GM12878 (cell line): ENCODE results near the gene ARHGAP45. TPM values are rescaled to one million over a fixed set of nuclear protein-coding genes. Genes with fewer than 3 reads are reported as not detected.

Experiments used
- ATAC-seq: fragments of 200-7000 bp; cut with Tn5 transposase; 3 replicates; pipeline ENCODE4 v1.9.1; 2020; ENCODE audit warnings: mild to moderate bottlenecking, moderate library complexity
- BruUV-seq: library from RNA; stranded (reverse); fragments of 400-500 nt; replicated peaks from 2 replicates; lab custom pipeline; 2021; lab: Mats Ljungman, UMichigan
- CTCF ChIA-PET: fragments of 300-600 bp; sonication (Branson Sonifier 250); formaldehyde crosslinking; extraction: SDS; loops from one replicate; lab custom pipeline; 2021; ENCODE audit warnings: inconsistent platforms; lab: Yijun Ruan, JAX
- POLR2A ChIA-PET: fragments of 350-600 bp; formaldehyde crosslinking; extraction: SDS; loops from one replicate; lab custom pipeline; 2021; ENCODE audit warnings: inconsistent platforms; lab: Charles Lee
- RAD21 ChIA-PET: fragments of 300-600 bp; sonication (Branson Sonifier 250); formaldehyde crosslinking; loops from one replicate; lab custom pipeline; 2023; ENCODE audit warnings: antibody characterized with exemption; ENCODE audit not compliant: unreplicated experiment; lab: Charles Lee
- SMC1A ChIA-PET: fragments of 300-600 bp; sonication (Branson Sonifier 250); formaldehyde crosslinking; loops from one replicate; lab custom pipeline; 2023; ENCODE audit not compliant: unreplicated experiment, uncharacterized antibody; lab: Charles Lee
- DNase-seq: peaks from one replicate; pipeline ENCODE4 v3.0.0-alpha.2; 2011; ENCODE audit warnings: low read depth, low spot score
- FAIRE-seq: peaks from 3 replicates; lab custom pipeline; 2011; peaks lifted over from hg19 to GRCh38; lab: Jason Lieb, UNC
- H2AFZ ChIP-seq: 2 replicates; pipeline ENCODE4 v1.6.0; 2011; ENCODE audit warnings: low read depth, low read length, control low read depth; ENCODE audit not compliant: control insufficient read depth
- H3K27ac ChIP-seq: 2 replicates; pipeline ENCODE4 v1.5.1; 2011; ENCODE audit warnings: control low read depth; ENCODE audit not compliant: control insufficient read depth, insufficient read depth
- H3K27me3 ChIP-seq, 2 experiments: replicated peaks in 1 of 2; 2 replicates each; pipeline versions ENCODE4 v1.6.0 to v1.6.1; 2011; ENCODE audit warnings: low read length in 1 of 2; ENCODE audit not compliant: control insufficient read depth in 2 of 2, insufficient read depth in 2 of 2
- H3K36me3 ChIP-seq, 2 experiments: 2 replicates each; pipeline ENCODE4 v1.5.1; 2011; ENCODE audit warnings: low read length in 1 of 2; ENCODE audit not compliant: control insufficient read depth in 2 of 2, insufficient read depth in 2 of 2
- H3K4me1 ChIP-seq: 2 replicates; pipeline ENCODE4 v1.6.1; 2011; ENCODE audit warnings: mild to moderate bottlenecking, low read length, moderate library complexity, mixed read lengths; ENCODE audit not compliant: control insufficient read depth, insufficient read depth
- H3K4me2 ChIP-seq: 2 replicates; pipeline ENCODE4 v1.6.0; 2011; ENCODE audit warnings: control low read depth; ENCODE audit not compliant: control insufficient read depth, insufficient read depth
- H3K4me3 ChIP-seq: fragments of 200-600 bp; sonication (generic); 2 replicates; pipeline ENCODE4 v1.5.1; 2016
- H3K79me2 ChIP-seq: 2 replicates; pipeline ENCODE4 v1.6.0; 2011; ENCODE audit warnings: low read length; ENCODE audit not compliant: control insufficient read depth, insufficient read depth
- H3K9ac ChIP-seq: 2 replicates; pipeline ENCODE4 v1.8.0; 2011; ENCODE audit warnings: low read length, control low read depth, mixed read lengths; ENCODE audit not compliant: control insufficient read depth, insufficient read depth
- H3K9me3 ChIP-seq: replicated peaks from 3 replicates; pipeline ENCODE4 v1.5.1; 2011; ENCODE audit warnings: mild to moderate bottlenecking, low read length; ENCODE audit not compliant: control insufficient read depth, insufficient read depth
- H4K20me1 ChIP-seq: 2 replicates; pipeline ENCODE4 v1.6.0; 2011; ENCODE audit not compliant: control insufficient read depth, insufficient read depth
- DPF2 ChIP-seq: fragments of 450-650 bp; IDR thresholded peaks from 2 replicates; pipeline ENCODE4 v1.6.1; 2017; ENCODE audit warnings: mild to moderate bottlenecking
- LARP7 ChIP-seq: fragments of 450-650 bp; IDR thresholded peaks from 2 replicates; pipeline ENCODE4 v1.6.1; 2017; ENCODE audit warnings: mild to moderate bottlenecking
- NFYA ChIP-seq: IDR thresholded peaks from 2 replicates; pipeline ENCODE4 v1.6.1; 2011; ENCODE audit warnings: low read depth, mild to moderate bottlenecking, low read length, improper control_type of control experiment, borderline replicate concordance
- WGBS: methylation state at CpG from one replicate; pipeline ENCODE4 v1.1.6; 2016; ENCODE audit warnings: low lambda C conversion rate; ENCODE audit not compliant: insufficient replicate concordance, insufficient coverage; ENCODE audit errors: missing lambda C conversion rate; 5-methylcytosine and 5-hydroxymethylcytosine counted together
- in situ Hi-C: fragments of 300-500 bp; cut with MboI; formaldehyde crosslinking; loops from 9 replicates; pipeline ENCODE4 v1.14.3; 2018; ENCODE audit warnings: mixed read lengths
- intact Hi-C: fragments of 100-400 bp; cut with micrococcal nuclease; formaldehyde crosslinking; loops from one replicate; pipeline ENCODE4 v1.14.2; 2022; ENCODE audit not compliant: unreplicated experiment
- polyA plus RNA-seq, 11 experiments: library from polyadenylated mRNA; depleted of rRNA in 4 of 11; unstranded in 6 of 11; stranded (reverse) in 5 of 11; fragments of >200 nt; fragmentation: Nextera tagmentation in 4 of 11; fragmentation: Illumina TruSeq in 1 of 11; extraction: Ambion mirVana in 4 of 11; extraction: Trizol in 1 of 11; gene quantifications; 1 replicate in 1 of 11; 2 replicates in 10 of 11; pipeline versions ENCODE4 v1.2.1 to v1.2.3, GENCODE V29; 2011 to 2016; ENCODE audit warnings: inconsistent platforms in 2 of 11, missing spikeins in 2 of 11, low read depth in 1 of 11
- total RNA-seq, 4 experiments: library from RNA; depleted of rRNA in 3 of 4; stranded (reverse); fragments of >200 nt in 3 of 4; fragmentation: Illumina TruSeq in 1 of 4; extraction: Trizol in 1 of 4; gene quantifications; 2 replicates each; pipeline versions ENCODE4 v1.2.1 to v1.2.3, GENCODE V29; 2013 to 2021

ARHGAP45 gene
- total and polyA plus RNA-seq, 10 of the 15 experiments (the other 5 are each of a cell fraction or from before 2014, with no cell fraction given), result 1.4 to 151 (median 59.9) TPM

DNA sequence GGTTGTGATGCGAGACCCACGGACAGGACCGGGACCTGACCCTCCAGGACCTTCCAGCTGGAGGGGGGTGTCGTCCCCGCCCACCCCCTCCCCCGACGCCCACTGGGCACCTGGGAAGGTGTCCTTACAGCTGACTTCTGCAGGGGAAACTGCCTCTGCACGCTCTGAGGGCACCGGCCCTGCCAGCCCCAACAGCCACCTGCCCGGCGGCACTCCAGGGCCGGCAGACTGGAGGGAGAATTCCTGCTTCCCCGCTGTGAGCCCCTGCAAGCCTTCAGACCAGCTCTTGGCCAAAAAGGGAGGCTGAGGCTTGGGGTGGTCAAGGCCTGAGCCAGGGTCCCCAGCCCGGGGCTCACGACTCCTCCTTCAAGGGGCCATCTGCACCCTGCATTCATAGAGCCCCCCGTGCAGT is 39.3 kb upstream of the ARHGAP45 start:
- no TSS peak for BruUV-seq
- Histone ChIP-seq H3K9me3 (no peaks in the 10 kb centered on the region), H4K20me1 (0 out of 2 replicates have a peak, but pooled peaks cover 4% of the 10 kb centered on the region), H3K27me3 (no peaks in the 10 kb centered on the region), H3K79me2 (peaks cover 52% of the 10 kb centered on the region), H2AFZ (no peak overlapping the region), H3K4me2 (peak overlapping the region; percentile 95), H3K4me1 (peaks cover 6% of the 10 kb centered on the region), H3K9ac (peak overlapping the region; percentile 90), H3K4me3 (peak overlapping the region; percentile 90), H3K27ac (peak overlapping the region; percentile 92), H3K36me3 (peaks cover 8 to 11% of the 10 kb centered on the region in 2 experiments)
- DNase-seq, result no peak
- SMC1A ChIA-PET, result interaction anchor here (0.6 to 2.9 kb wide), 6 partner anchors 8 to 75 kb away, joined by 3 to 22 read pairs (median 4); partner anchors contain the start of genes ABCA7 and ARHGAP45
- intact Hi-C loops (no loop called here), in situ Hi-C loops (no loop called here)
- TF ChIP-seq DPF2 (0 out of 2 replicates have a peak, but pooled peaks have one; percentile 30), LARP7 (peak; percentile 23; the same call in 1 of the 2 replicates), NFYA (no peak)
- CTCF ChIA-PET, result interaction anchor here (0.6 to 2.3 kb wide), 6 partner anchors 9 to 164 kb away, joined by 3 to 11 read pairs (median 4); no protein-coding TSS in a partner anchor
- POLR2A ChIA-PET, result interaction anchor here (0.5 to 4.7 kb wide), 13 partner anchors 8 to 239 kb away, joined by 3 to 83 read pairs (median 4); partner anchors contain the start of genes ABCA7, ARHGAP45 and GPX4
- peak; percentile 23 for ATAC-seq
- WGBS, result 0% methylated on average over 12 of the region's 16 CpGs
- RAD21 ChIA-PET, result interaction anchor here (0.6 to 4.9 kb wide), 6 partner anchors 11 to 229 kb away, joined by 3 to 39 read pairs (median 4); partner anchors contain the start of genes ABCA7, ARHGAP45 and WDR18
- no peak for FAIRE-seq
